Activated CD8-positive, alpha-beta memory T cell treated with anti-CD3 and anti-CD28 coated beads, Interleukin-2, amount 50 U/mL, for 24 hours (primary cell): ENCODE results near the gene DBX1.
"Not testable (repeated sequence)": the region's sequence is repeated elsewhere in the genome, so short reads cannot be mapped to it uniquely, and the experiment has no call there.

Experiments
- DNase-seq: peaks from one replicate; pipeline ENCODE4 v3.0.0-alpha.2; 2020; ENCODE audit errors: extremely low read depth

DBX1 gene, protein sequence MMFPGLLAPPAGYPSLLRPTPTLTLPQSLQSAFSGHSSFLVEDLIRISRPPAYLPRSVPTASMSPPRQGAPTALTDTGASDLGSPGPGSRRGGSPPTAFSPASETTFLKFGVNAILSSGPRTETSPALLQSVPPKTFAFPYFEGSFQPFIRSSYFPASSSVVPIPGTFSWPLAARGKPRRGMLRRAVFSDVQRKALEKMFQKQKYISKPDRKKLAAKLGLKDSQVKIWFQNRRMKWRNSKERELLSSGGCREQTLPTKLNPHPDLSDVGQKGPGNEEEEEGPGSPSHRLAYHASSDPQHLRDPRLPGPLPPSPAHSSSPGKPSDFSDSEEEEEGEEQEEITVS

DNA sequence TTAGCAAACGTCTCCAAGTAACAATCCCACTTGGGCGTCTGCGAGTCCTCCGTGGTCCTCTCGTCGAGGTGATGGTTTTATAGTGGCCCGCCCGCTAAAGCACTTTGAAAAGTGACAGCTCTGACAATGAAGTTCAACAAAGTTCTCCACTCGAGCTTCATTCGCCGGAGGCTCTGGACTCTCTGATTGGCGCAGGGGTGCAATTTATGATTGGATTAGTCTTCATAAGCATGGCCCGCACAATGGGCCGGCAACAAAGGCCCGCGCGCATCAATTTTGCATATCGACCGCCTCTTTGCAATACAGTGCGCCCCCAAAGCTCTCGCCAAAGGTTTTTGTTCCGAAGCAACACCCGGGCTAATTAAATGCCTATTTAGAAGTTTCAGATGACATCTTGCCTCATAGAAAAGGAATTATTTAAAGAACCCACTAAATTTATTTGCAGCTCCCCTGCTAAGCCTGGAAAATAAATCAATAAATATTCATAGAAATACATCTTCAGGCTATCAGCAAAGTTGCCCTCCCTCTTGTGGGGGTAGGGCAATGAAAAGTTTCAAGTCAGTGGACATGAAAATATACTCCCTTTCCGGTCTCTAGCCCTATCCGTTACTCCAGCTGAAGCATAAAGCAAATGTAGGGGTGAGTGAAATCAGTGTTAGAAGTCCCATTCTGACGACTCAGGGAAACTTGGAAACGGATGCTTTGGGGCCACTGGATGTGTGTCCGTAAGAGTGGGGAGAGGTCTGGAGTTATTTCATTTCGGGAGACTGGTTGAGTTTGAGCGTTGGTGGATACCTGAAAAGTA lies at the start of gene DBX1:
Gene DBX1 (minus strand): TSS at position 51 of the 805 bp plus-strand sequence. CDS start 151 bp downstream, outside the sequence.
- no peak for DNase-seq

DNA sequence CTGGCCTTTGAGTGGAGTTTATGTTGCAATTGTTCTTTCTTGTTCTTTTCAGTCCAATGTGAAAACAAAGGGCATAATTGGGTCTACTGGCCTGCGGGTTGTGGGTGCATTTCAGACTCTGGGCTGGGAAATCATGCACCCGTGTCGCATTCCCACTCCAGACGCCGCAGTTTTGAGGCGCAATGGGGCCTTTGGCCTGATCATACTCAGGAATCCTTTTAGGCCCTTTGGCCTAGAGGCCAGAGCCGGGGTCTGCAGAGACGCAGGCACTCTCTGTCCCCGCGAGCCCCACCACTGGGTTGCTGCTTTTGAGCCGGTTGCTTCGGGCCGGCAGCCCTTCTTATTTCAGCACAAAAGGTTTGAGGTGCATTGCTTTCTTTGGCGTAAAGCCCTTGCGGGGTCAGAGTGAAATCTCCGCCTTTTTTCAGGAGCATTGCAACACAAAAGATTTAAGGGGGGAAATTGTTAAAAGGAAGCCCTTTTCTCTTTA lies 48.4 kb upstream of the DBX1 start:
- DNase-seq, result no peak

DNA sequence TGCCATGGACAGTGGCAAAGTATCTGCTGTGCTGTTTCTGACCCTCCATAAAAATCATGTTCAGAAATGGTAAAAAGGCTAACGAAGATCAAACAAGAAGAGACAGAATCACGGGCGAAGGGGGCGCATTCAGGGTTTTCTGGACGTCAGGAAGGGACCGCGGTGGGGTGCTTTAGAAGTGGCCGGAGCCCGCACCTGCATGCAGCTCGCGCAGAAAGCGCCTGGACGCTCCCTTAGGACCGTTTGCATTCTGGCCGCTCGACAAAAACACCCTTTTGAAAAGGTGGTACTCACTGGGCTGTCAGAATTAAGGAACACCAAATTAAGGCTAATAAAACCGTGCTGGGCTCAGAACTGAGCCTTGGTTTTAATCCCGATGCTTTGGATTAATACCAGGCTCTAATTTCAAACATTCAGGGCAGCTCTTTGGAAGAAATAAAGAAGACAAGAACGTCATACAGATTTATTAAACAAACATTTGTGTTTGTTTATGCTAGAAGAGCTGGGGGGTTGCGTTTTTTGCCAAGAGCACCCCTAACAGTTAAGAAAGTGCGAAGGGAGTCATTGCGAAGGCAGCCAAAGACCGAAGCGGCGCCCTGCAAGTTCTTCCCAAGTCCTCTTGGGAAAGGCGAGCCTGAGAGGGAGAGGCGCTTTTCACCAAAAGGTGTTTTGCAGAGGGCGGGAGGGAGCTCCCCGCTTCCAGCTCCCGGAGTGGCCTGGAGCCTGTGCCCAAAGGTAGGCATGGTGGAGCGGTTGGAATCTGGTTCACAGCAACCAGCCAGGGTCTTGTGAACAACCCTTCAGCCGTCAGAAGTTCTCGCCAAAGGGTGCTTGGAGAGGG lies 47.7 kb upstream of the DBX1 start:
- no peak for DNase-seq

DNA sequence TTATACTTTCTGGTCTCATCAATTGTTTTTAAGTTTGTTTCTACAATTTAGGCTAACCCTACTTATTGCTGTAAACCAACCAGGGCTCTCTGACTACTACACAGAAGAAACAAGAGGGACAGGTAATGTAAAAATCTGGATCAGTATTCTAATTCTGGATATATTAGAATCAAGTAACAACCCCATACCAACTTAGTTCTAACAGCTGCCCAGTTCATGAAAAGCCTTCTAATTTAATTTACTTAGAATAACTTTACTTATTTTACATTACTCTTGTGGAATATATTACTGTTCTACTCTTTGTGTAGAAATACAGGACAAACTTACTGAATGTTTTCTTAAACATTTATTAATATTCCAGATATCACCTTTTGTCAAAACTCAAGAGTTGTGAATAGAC lies 45.5 kb upstream of the DBX1 start:
- no peak for DNase-seq

- no peak for DNase-seq
These were observed 44.4 kb upstream of the DBX1 start for GRCh38 chr11:20204681-20205080.

DNA sequence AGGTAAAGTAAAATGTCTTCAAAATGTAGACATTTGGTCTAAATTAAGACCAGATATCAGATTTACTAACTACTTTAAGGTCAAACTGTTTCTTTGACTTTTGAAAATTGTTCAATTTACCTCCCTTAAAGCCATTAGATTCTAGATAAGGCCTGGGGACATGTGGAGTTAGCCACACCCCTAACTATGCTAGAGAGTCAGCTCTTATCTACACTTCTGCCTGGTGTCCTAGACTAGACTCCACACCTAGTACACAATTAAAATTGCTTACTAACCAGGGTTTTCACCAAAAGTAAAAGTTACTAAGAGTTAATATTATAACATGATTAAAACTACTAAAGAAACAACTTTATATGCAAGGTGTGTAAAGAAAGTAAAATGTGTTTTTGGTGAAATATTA lies 43.6 kb upstream of the DBX1 start:
- no peak for DNase-seq

GRCh38 chr11:20201231-20201630 lies 41.0 kb upstream of the DBX1 start:
- no peak for DNase-seq

DNA sequence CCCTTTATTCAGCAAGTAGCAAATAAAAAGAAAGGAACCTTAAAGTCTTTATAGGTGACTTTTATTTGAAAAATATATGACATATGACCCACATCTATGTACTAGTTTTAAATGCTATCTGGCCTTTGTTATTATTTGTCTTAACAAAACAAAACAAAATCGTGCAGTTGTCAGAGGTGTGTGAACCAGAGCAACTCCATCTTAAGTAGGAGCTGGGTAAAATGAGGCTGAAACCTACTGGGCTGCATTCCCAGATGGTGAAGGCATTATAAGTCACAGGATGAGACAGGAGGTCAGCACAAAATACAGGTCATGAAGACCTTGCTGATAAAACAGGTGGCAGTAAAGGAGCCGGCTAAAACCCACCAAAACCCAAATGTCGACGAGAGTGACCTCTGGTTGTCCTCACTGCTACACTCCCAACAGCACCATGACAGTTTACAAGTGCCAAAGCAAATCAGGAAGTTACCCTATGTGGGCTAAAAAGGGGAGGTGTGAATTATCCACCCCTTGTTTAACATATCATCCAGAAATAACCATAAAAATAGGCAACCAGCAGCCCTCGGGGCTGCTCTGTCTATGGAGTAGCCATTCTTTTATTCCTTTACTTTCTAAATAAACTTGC lies 40.2 kb upstream of the DBX1 start:
- not testable (repeated sequence) for DNase-seq

DNA sequence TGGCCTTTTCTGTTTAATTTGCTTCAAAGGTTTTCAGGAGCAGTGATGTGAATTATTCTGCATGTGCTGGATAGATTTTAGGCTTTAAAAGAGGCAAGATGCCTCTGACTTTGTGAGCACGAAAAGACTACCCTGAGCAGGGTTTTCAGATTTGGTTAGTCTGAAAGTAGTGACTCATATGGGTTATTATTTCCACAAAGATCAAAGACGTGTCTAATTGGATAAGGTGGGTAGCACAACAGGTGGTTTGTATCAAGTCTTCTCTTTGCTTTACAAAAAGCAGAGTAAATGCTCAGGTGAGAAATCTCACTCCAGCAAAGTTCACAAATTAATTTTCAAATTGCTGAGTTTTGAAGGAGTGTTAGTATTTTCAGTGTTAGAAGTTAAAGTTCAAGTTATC lies 37.6 kb upstream of the DBX1 start:
- no peak for DNase-seq

DNA sequence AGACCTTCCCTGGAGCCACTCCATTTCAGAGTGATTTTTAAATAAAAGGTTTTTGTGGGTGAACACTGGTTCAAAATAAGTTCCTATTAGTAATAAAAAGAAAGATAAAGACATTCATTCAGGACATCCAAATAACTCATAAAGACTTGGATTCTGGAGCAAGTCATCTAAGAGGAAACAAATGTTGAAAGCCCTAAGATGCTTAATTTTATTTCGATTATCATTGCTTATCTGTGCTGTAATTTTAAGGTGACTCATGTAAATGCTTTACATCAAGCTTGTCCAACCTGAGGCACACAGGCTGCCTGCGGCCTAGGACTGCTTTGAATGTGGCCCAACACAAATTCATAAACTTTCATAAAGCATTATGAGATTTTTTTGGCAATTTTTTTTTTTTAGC lies 34.2 kb upstream of the DBX1 start:
- DNase-seq, result no peak

GRCh38 chr11:20193307-20193706 lies 33.0 kb upstream of the DBX1 start:
- no peak for DNase-seq

- DNase-seq, result no peak
These were observed 32.4 kb upstream of the DBX1 start for GRCh38 chr11:20192641-20193040.

GRCh38 chr11:20192151-20192550 lies 31.9 kb upstream of the DBX1 start:
- no peak for DNase-seq

DNA sequence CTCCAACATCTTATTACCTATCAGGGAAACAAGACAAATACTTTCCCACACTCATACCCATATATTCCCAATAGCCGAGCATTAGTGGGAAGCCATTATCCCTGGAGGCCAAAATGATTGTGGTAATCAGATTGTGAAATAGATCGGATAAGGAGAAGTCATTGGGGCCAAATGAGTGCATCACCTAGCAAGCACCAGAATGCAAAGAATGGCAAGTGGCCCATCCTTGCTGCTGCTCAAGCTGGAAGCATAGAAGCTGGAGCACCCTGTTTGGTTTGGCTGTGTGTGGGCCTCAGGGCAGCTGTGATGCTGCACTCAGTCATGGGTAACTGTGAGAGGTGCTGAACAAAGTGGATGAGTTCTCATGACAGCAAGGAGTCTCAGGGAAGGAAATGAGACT lies 18.7 kb upstream of the DBX1 start:
- no peak for DNase-seq

DNA sequence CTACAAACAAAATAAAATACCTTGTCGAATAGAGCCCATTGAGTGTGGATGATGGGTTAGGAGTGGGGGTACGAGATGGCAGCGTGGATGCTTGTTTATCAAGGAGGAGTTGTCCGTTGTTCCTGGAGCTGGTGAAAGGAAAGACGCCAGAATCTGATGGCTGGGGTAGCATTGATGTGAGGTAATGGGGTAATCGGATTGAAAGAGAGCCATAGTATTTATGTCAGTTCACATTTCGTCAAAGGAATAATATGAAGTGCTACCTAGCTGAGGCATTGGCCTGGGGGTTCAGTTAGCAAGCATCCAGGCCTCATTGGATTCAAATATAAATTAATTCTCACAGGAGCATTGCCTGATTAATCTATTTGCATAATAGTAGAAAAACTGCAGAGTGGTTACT lies 16.9 kb upstream of the DBX1 start:
- DNase-seq, result no peak

GRCh38 chr11:20172721-20173447 lies 12.6 kb upstream of the DBX1 start:
- no peak for DNase-seq

- DNase-seq, result no peak
These were observed 3.7 kb upstream of the DBX1 start for GRCh38 chr11:20163783-20164481.

- DNase-seq, result no peak
These were observed 2.8 kb upstream of the DBX1 start for GRCh38 chr11:20162824-20163782.
